SU-DHL-6 (cell line): ENCODE results near the gene PLS1.

Experiments
- H2AFZ ChIP-seq: fragments of 200-600 bp; sonication (generic); 2 replicates; pipeline ENCODE4 v1.6.1; 2014; ENCODE audit warnings: low read depth, mild to moderate bottlenecking, moderate library complexity, mixed read lengths, antibody characterized with exemption, low read length; ENCODE audit not compliant: severe bottlenecking
- H3F3A ChIP-seq: fragments of 200-600 bp; shearing (Covaris generic); 2 replicates; pipeline ENCODE4 v1.6.0; 2016; ENCODE audit warnings: antibody characterized with exemption, mild to moderate bottlenecking; ENCODE audit not compliant: insufficient read depth
- H3K27ac ChIP-seq: fragments of 200-600 bp; sonication (generic); 2 replicates; pipeline ENCODE4 v1.5.1; 2016; ENCODE audit warnings: low read depth, mild to moderate bottlenecking, low read length, moderate library complexity, mixed read lengths
- H3K27me3 ChIP-seq: fragments of 200-600 bp; sonication (generic), shearing (Covaris generic); 2 replicates; pipeline ENCODE4 v1.6.0; 2014; ENCODE audit warnings: mild to moderate bottlenecking, low read length
- H3K36me3 ChIP-seq: fragments of 200-600 bp; sonication (generic); 2 replicates; pipeline ENCODE4 v1.6.1; 2014; ENCODE audit warnings: mild to moderate bottlenecking, low read length, mixed read lengths
- H3K4me2 ChIP-seq: fragments of 300-600, 200-600 bp; shearing (Covaris generic), sonication (generic); 2 replicates; pipeline ENCODE4 v1.6.0; 2014; ENCODE audit warnings: low read length, low read depth, mild to moderate bottlenecking; ENCODE audit not compliant: poor library complexity, severe bottlenecking
- H3K4me3 ChIP-seq: fragments of 200-600 bp; sonication (generic); 2 replicates; pipeline ENCODE4 v1.5.1; 2014; ENCODE audit warnings: antibody characterized with exemption, low read length, mild to moderate bottlenecking, mixed read lengths; ENCODE audit not compliant: insufficient read depth, poor library complexity, severe bottlenecking
- H3K79me2 ChIP-seq: fragments of 200-600 bp; sonication (generic); 2 replicates; pipeline ENCODE4 v1.6.1; 2014; ENCODE audit warnings: mild to moderate bottlenecking, low read length, moderate library complexity; ENCODE audit not compliant: insufficient read depth
- H3K9ac ChIP-seq: fragments of 200-600 bp; sonication (generic); 2 replicates; pipeline ENCODE4 v1.7.0; 2014; ENCODE audit warnings: mild to moderate bottlenecking, low read length
- H3K9me2 ChIP-seq: fragments of 200-600 bp; sonication (generic); replicated peaks from 2 replicates; pipeline ENCODE4 v1.6.1; 2014; ENCODE audit warnings: low read length; ENCODE audit not compliant: insufficient read depth
- H3K9me3 ChIP-seq: fragments of 200-600 bp; sonication (generic); 2 replicates; pipeline ENCODE4 v1.6.1; 2014; ENCODE audit warnings: low read length, mixed read lengths; ENCODE audit not compliant: insufficient read depth
- H4K20me1 ChIP-seq: fragments of 200-600 bp; sonication (generic); 2 replicates; pipeline ENCODE4 v1.6.1; 2014; ENCODE audit warnings: low read depth, mild to moderate bottlenecking, antibody characterized with exemption, low read length, moderate library complexity, mixed read lengths
- CTCF ChIP-seq: fragments of 200-600 bp; sonication (generic); IDR thresholded peaks from one replicate; pipeline ENCODE4 v1.5.1; 2017; ENCODE audit warnings: antibody characterized with exemption, mild to moderate bottlenecking, low read length, moderate library complexity; ENCODE audit not compliant: insufficient read depth, poor library complexity, severe bottlenecking
- EZH2phosphoT487 ChIP-seq: fragments of 200-600 bp; sonication (generic), shearing (Covaris generic); conservative IDR thresholded peaks from 2 replicates; pipeline ENCODE4 v1.6.1; 2018; ENCODE audit warnings: mild to moderate bottlenecking, antibody characterized with exemption, low read length, moderate library complexity, mixed read lengths

Gene PLS1

GRCh38 chr3:142651711-142652110 is 55.5 kb downstream of the PLS1 start:
- no peaks in the 10 kb centered on the region for H3K79me2 ChIP-seq
- no peaks in the 10 kb centered on the region for H3K9me2 ChIP-seq
- H3K27me3 ChIP-seq = no peaks in the 10 kb centered on the region
- TF ChIP-seq CTCF (no peak), EZH2phosphoT487 (no peak)
- no peaks in the 10 kb centered on the region for H3K36me3 ChIP-seq
- H3F3A ChIP-seq = no peaks in the 10 kb centered on the region
- H3K9ac ChIP-seq = no peak overlapping the region
- H3K4me3 ChIP-seq = no peak overlapping the region
- H3K4me2 ChIP-seq = no peak overlapping the region
- no peaks in the 10 kb centered on the region for H4K20me1 ChIP-seq
- H2AFZ ChIP-seq = no peak overlapping the region
- no peaks in the 10 kb centered on the region for H3K9me3 ChIP-seq
- H3K27ac ChIP-seq = no peak overlapping the region

DNA sequence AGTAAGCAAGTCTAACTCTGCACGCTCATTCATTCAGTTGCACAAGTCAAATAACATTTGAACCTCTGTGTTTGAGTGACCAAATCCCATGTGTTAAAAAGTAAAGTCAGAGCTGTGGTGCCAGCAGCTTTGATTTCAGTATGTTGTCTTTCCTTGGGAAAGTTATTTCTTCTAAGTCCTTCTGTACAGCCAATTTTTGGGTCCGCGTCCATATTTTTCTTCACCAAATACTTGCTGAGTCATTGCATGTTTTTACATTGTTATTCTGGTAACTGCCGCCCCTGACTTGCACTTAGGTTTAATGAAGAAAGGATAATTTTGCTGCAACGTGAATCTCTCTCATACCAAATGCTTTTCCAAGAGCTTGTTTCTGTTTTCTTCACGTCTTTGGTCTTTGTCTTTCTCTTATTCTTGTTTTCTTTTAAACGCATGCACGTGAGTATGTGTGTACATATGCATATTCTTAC is 56.7 kb downstream of the PLS1 start:
- Histone ChIP-seq H3K27ac (no peak overlapping the region), H3K4me2 (no peak overlapping the region), H3K9me3 (no peaks in the 10 kb centered on the region), H3K27me3 (no peaks in the 10 kb centered on the region), H3K79me2 (no peaks in the 10 kb centered on the region), H3F3A (no peaks in the 10 kb centered on the region), H3K36me3 (no peaks in the 10 kb centered on the region), H2AFZ (no peak overlapping the region), H4K20me1 (no peaks in the 10 kb centered on the region), H3K9ac (no peak overlapping the region), H3K4me3 (no peak overlapping the region), H3K9me2 (no peaks in the 10 kb centered on the region)
- TF ChIP-seq EZH2phosphoT487 (no peak), CTCF (no peak)

GRCh38 chr3:142656575-142656974 is 60.4 kb downstream of the PLS1 start:
- no peaks in the 10 kb centered on the region for H4K20me1 ChIP-seq
- H3K9ac ChIP-seq = no peak overlapping the region
- no peaks in the 10 kb centered on the region for H3K79me2 ChIP-seq
- no peak overlapping the region for H3K4me2 ChIP-seq
- H3K36me3 ChIP-seq = no peaks in the 10 kb centered on the region
- no peaks in the 10 kb centered on the region for H3K9me3 ChIP-seq
- H3K27ac ChIP-seq = no peak overlapping the region
- no peaks in the 10 kb centered on the region for H3F3A ChIP-seq
- no peaks in the 10 kb centered on the region for H3K27me3 ChIP-seq
- no peak overlapping the region for H3K4me3 ChIP-seq
- H3K9me2 ChIP-seq = no peaks in the 10 kb centered on the region
- H2AFZ ChIP-seq = no peak overlapping the region
- TF ChIP-seq EZH2phosphoT487 (no peak), CTCF (no peak)

- Histone ChIP-seq H3K27ac (no peak overlapping the region), H3K4me2 (no peak overlapping the region), H3K4me3 (no peak overlapping the region), H2AFZ (no peak overlapping the region), H3F3A (no peaks in the 10 kb centered on the region), H3K9me3 (no peaks in the 10 kb centered on the region), H3K9me2 (no peaks in the 10 kb centered on the region), H3K27me3 (no peaks in the 10 kb centered on the region), H4K20me1 (no peaks in the 10 kb centered on the region), H3K9ac (no peak overlapping the region), H3K36me3 (no peaks in the 10 kb centered on the region), H3K79me2 (no peaks in the 10 kb centered on the region)
- TF ChIP-seq CTCF (no peak), EZH2phosphoT487 (no peak)
Measured at GRCh38 chr3:142657033-142657432, 60.8 kb downstream of the PLS1 start.
